GF-D8 (cell line): ENCODE results near the gene SLC6A8.
"Not testable (repeated sequence)": the region's sequence is repeated elsewhere in the genome, so short reads cannot be mapped to it uniquely, and the experiment has no call there.

Experiments
- DNase-seq: peaks from one replicate; lab custom pipeline; 2025; lab: John Stamatoyannopoulos, UW

SLC6A8 gene

DNA sequence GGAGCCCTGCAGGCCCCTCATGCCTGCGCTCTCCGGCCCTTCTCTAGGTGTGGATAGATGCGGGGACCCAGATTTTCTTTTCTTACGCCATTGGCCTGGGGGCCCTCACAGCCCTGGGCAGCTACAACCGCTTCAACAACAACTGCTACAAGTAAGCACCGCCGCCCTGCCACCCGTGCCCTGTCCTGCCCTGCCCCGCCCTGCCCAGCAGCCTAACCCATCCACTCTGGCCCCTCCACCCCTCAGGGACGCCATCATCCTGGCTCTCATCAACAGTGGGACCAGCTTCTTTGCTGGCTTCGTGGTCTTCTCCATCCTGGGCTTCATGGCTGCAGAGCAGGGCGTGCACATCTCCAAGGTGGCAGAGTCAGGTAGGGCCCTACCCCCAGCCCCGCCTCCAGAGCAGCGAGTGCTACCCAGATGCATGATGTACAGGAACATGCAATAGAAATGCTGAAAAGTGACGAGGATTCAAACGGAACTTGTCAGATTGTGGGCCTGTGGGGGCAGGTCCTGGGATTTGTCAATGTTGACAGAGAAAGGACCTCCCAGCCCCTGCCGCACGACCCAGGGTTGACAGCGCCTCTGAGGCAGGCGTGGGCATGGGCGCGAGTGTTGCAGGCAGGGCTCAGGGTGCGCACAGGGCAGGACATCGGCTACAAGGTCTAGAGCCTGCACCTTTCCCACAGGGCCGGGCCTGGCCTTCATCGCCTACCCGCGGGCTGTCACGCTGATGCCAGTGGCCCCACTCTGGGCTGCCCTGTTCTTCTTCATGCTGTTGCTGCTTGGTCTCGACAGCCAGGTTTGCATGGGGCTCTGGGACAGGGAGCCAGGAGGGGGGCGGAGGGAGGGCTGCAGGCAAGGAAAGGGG lies 5.7 kb downstream of the SLC6A8 start:
- no peak for DNase-seq

DNA sequence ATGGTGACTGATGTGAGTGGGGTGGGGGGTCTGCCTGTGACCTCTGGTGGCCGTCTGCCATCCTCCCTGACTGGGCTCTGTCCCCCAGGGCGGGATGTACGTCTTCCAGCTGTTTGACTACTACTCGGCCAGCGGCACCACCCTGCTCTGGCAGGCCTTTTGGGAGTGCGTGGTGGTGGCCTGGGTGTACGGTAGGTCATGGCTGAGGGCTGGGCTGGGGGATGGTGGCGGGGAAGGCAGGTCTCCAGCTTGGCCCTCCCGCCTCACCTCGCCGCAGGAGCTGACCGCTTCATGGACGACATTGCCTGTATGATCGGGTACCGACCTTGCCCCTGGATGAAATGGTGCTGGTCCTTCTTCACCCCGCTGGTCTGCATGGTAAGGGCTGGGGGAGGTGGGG lies 6.5 kb downstream of the SLC6A8 start:
- not testable (repeated sequence) for DNase-seq

DNA sequence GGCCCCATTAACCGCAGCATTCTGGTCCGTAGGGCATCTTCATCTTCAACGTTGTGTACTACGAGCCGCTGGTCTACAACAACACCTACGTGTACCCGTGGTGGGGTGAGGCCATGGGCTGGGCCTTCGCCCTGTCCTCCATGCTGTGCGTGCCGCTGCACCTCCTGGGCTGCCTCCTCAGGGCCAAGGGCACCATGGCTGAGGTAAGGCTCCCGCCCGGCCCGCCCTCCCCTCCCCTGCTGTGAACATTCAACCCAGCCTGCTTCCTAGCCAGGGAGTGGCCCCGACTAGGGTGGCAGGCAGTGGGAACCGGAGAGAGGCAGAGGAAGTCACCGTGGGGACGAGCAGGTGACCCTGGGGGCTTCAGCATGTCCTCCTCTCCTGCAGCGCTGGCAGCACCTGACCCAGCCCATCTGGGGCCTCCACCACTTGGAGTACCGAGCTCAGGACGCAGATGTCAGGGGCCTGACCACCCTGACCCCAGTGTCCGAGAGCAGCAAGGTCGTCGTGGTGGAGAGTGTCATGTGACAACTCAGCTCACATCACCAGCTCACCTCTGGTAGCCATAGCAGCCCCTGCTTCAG lies 7.1 kb downstream of the SLC6A8 start:
- DNase-seq: no peak

DNA sequence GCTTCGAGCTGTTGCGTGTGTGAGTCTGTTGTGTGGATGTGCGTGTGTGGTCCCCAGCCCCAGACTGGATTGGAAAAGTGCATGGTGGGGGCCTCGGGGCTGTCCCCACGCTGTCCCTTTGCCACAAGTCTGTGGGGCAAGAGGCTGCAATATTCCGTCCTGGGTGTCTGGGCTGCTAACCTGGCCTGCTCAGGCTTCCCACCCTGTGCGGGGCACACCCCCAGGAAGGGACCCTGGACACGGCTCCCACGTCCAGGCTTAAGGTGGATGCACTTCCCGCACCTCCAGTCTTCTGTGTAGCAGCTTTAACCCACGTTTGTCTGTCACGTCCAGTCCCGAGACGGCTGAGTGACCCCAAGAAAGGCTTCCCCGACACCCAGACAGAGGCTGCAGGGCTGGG lies 8.4 kb downstream of the SLC6A8 start:
- no peak for DNase-seq

DNA sequence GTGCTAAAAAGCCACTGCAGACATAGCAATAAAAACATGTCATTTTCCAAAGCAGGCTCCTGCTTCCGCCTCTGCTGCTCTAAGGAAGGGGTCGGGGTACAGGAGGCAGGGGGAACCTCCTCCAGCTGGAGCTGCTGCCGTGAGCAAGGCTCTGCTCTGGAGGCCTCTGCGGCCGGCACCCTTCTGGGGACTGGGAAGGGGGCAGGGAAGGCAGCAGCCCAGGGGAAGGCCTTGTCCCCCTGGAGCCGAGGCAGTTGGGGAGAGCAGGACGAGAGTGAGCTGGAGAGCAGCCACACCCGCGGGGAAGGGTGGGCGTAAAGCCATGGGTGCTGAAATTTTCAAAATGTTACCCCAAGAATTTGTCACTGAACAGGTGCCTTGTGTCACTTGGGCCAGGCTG lies 8.8 kb downstream of the SLC6A8 start:
- DNase-seq: not testable (repeated sequence)

DNA sequence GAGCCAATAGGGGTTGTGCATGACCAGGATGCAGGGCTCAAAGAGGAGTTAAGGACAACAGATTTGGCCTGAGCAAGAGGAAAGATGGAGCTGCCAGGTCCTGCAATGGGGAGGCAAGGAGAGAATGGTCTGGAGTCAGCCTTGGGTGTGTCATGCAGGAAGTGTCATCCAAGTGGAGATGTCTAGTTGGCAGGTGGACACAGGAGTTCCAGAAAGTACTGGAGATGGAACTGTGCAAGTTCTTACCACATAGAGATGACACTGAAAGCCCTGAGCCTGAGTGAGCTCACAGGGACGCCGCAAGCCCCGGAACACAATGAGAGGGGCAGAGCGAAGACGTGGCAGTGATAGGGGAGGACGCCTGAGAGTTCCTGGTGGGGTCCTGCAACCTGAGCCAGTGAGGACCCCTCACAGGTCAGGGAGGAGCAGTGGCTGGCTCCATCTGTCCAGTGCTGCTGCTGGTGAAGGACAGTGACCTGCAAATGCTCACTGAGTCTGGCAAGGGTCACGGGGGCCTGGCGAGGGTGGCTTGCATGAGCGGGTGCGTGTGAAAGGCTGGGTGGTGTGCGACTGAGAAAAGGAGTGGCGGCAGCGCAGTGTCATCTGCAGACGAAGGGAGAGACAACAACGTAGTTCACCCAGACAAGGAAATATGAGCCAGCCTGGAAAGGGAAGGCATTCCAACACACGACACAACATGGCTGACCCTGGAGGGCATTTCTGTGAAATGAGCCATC lies 9.4 kb downstream of the SLC6A8 start:
- not testable (repeated sequence) for DNase-seq

DNA sequence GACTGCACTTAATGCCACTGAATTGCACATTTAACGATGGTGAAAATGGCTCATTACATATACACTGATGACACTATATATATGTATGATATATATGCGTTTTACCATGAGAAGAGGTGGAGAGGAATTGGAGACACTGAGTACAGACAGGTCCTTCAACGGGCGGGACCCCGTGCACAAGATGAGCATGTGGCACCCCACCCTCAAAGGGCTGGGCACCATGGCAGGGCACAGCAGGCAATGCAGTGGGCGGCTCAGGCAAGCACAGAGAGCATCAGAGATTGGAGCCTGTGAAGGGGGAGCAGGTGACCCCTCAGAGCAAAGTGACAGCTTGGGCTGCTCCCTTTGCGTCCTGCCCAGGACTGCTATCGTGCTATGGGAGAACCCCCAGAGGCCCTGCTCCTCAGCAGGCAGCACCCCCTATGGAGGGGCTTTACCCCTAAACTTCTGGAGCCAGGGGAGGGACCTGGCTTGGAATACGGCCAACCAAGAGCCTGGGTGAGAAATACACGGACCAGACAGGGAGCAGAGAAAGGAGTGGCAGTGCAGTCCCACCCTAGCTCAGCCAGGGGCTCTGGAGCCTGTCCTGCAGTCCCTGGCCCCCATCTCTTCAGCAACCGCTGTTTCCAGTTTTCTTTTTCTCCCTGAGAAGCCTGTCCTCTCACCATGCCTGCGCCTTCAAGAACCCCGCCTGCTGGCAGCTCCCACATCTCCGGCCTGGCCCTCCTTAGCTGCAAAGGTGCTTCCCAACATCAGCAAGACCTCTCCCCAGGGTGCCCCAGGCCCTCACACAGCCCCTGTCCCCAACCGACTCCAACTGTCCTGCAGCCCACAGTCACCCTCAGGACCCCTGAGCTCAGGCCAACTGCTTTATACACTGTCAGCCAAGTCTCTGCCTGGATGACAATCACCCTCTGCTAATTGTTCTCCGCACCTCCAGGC lies 10.5 kb downstream of the SLC6A8 start:
- no peak for DNase-seq

DNA sequence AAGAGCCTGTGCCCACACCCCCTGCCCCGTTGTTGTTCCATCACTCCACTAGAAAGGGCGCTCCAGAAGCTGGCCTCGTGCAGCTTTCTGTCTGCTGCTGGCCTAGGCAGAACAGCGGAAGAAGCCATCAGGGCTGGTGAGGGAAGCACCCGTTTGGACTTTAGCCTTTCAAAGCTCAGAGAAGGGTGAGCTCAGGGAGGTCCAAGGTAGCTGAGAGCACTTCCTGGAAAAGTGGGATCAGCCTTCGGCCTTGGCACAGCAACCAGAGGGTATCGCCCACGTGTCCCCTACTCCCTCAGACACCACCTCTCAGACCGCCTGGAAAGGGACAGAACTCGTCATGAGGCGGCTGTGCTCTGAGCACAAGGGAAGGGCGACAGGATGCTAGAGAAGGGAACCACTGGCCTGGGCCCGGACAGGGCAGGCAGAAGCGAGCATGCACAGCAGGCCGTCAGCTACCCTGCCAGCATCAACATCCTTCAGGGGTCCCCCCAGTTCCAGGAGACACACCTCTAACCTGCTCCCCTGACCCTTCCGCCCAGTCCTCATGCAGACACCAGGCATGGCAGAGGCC lies 11.6 kb downstream of the SLC6A8 start:
- not testable (repeated sequence) for DNase-seq

DNA sequence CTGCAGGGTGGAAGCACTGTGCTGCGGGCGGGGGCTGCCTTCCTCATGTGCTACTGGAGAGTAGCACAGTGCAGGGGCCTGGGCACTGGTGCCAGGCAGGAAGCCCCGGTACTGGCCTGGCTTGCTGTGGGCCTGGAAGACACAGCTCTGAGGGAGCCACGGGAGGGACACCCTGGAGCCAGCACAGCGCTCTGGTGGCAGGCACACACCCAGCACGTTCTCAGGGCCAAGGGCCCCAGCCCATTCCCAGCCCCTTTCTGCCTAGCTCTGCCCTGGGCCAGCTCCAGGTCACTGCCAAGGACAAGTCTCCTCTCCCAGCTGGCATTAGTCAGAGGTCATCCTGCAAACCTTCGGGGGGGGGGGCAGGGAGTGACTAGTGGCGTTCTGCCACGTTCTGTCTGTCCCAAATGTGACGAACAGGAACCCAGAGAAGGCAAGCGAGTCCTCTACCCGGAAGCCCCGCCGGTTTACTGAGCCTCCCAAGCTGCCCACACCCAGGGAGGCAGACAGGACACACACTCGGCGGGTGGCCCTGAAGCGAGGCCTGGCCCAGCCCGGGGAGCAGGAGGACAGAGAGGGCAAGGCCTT lies 12.2 kb downstream of the SLC6A8 start:
- not testable (repeated sequence) for DNase-seq

DNA sequence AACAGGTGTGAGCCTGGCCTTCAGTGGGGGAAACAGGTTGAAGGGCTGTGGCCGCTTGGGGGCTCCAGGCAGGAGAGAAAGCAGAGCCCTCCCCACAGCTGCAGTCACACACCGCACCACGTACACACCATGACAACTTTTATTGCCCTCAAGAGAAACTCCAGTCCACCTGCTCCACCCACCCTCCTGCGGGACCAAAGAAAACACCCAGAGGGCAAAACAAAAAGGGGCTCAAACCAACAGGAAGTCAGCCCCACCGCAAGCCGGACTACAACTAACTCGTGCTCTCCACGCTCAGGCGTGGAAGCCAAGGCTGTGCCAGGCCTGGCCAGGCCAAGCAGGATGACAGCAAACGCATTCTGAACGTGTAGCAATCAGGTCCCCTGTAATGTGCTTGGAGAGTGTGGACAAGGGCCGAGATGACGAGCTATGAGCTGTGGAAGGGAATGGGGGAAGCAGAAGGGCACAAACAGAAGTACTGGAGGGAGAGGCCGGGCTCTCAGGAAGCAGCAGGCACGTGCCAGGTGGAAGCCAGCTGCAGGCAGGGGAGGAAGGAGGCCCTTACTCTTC lies 12.7 kb downstream of the SLC6A8 start:
- DNase-seq: no peak

DNA sequence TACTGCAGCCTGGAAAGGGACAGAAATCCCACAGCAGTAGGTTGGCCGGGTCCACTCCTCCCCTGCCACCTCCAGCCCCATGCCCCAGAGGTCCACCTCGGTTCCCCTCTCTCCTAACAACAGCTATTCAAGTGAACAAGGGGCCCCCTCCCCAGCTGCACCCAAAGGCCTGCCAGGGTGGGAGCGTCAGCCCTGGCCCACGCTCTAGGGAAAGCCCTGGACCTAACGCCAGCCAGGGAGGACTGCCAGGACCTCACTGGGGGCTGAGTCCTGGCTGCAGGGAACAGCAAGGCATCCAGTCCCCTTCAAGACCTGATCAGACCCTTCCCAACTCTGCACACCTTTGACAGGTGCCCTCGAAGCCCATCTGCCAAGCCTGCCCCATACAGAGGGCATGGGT lies 13.2 kb downstream of the SLC6A8 start:
- DNase-seq: no peak

DNA sequence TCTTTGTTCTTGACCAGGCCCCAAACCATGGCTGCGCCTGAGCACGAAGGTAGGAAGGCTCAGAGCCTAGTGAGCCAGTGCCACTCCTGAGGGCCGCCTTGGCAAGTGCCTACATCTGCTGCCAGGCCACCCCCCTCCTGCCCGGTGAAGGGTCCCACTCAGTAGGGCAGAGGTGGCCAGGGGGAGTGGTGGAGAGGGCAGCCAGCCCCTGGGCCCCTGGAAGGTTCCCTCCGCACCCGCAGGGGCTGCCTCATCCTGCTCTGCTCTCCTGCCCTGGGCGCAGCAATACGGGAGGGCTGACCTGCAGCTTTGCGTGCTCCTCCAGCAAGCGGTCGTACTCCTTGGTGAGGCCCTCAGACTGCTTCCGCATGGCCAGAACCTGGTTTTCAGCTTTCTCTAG lies 14.0 kb downstream of the SLC6A8 start:
- no peak for DNase-seq

DNA sequence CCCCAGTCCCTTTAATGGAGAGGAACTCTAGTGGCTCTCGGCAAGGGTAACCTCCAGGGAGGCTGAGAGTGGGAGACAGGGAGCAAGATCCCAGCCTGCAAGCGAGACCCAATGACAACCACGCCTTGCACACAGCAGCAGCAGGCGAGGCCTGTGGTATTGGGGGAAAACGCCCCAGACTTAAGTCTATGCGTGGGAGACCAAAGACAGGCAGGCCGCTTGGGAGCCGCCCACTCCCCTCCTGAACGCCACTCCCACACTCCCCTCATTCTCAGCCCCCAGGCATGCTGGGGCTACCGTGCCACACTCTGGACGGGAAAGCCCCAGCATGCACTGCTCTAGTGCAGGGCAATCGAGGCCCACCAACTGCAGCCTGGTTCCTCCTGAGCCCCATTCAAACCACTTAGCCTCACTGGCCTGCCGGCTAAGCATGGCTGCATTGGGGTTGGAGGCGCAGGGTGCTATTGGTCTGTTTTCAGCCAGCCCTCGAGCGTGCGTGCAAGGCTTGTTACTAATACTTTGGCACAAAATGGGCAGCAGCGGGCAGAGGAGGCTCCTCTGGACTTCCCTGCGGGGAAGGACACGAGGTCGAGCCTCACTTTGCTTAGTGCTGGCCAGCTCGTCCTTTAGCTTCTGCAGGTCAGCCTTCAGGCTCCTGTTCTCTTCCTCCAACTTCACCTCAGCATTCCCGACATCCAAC lies 14.8 kb downstream of the SLC6A8 start:
- DNase-seq: no peak

DNA sequence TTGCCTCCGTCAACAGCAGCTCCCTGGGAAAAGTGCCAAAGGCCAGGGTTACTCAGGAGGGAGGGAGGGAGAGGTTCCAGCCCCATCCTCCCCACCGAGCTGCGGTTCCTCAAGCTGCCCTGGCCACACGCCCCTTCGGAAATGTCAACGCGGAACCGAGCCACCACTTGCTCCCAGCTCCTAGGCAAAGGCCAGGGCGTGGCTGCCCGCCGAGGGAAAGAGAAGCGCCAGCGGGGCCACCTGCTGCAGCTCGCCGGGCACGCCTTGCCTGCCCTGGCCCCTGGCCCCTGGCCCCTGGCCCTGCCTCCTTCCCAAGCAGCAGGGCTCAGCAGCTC lies 15.3 kb downstream of the SLC6A8 start:
- DNase-seq: no peak

DNA sequence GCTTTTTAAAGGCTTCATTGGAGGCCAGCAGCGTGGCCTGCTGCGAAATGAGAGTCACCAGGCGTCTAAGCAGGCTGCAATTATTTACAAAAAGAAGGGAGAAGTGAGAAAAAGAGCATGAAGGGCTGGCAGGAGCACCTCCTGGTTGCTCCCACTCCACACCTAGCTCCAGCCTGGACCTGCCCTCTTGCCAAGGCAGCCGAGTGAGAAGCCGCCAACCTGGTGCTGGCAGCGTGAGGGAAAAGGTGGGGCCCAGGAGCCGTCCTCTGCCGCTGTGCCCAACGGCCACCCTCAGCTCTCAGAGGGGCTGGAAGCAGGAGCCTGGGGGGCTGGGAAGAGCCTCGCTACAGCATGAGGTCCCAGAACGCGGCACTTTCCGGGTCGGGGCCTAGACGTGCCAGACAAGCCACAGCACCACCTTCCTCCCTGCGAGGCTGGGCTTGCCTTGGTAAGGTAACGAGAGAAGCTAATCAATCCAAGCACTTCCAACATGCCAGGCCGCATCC lies 16.3 kb downstream of the SLC6A8 start:
- no peak for DNase-seq

DNA sequence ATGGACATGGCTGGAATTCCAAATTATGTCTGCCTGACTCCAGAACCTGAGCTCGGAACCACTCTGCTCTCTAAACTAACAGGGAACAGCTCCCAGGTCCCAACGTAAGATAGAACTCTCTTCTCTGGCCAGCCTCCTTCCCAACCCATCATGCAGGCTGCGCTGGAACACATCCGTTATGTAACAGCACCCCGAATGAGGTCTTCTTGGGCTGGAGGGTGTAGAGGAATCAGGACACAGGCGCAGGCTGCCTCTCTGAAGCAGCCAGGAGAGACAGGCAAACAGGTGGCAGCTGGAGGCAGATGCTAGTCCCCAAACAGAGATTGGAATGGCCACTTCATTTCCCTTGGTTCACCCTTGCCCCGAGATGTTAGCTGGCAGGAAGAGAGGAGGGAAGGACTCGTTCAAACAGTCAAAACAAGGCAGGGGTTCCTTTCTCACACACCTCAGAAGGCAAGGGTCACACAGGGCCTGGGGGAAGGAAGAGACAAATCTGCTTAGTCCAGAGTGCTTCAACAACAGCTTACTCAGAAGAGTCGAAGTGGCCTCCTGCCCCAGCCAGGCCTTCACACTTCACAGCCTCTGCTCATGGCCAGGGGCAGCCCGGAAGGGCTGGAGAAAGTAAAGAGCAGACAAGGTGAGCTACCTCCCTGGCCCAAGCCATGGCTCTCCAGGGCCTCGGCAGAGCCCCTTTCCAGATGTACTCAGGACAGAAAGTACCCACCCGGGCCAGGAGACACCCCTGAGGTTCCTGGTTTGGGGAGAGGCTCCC lies 17.1 kb downstream of the SLC6A8 start:
- not testable (repeated sequence) for DNase-seq

DNA sequence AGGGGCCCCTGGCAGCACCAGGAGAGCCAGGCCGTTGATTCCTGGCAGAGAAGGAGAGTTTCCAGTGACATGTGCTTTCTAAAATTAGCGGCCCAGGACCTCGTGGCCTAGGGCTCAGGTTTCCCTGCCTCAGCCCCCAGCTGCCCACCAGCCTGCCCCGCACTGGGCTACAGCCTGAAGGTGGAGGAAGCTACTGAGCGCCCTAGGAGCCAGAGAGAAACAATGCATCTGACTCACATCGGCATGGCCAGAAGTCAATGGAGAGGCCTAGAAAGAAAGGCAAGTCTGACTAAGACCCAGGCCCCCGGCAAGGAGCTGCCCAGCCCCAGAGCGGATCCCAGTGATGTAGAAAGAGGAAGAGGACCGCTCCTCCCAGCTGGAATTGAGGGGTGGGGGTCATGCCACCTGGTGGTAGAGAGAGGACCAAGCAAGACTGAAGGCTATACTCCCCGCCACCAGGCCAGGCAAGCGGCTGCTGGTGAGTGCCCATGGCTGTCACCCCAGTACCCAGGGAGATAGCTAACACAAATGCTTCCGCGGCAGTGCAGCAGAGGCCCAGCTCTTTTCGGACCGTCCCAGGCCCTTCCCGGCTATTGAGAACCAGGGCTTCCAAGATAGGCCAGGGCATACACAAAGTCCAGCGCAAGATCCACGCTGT lies 17.8 kb downstream of the SLC6A8 start:
- DNase-seq: not testable (repeated sequence)

DNA sequence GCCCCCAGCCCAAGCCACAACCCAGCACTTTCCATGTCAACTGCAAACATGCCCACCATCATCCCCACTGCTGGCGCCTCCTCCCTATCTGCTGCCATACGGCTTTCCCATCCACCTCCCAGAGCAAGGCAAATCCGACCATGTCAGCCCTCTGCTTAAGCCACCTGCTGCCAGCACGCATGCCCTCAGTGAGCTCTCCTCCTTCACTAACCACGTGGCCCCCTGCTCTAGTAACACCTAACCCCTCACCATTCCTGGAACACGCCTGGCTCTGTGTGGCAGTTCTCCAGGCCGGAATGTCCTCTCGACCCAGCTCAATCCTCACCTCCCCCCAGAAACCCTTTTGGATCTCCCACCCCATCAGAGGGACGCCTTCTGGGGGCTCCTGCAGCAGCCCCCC lies 19.1 kb downstream of the SLC6A8 start:
- no peak for DNase-seq

DNA sequence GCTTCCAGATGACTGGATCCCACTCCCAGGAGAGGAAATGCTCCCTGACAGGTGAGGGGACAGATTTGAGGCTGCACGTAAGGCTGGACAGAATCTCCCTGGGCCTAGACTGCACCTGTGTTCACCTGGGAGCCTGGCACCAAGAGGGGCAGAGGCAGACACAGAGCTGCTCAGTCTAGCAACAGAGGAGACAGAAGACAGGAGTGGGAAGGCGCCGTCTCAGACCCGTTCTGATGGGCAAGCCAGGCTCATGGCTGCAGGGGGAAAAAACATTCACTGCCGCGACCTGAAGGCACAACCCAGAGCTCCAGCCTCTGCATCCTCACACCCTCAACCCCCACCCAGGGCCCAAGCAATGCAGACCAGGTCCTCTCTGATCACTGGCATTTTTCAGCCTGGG lies 19.7 kb downstream of the SLC6A8 start:
- no peak for DNase-seq
